HG02763 (cell line): ENCODE measurements around the gene CHST3.

Experiments used
- ATAC-seq: cut with Tn5 transposase; IDR thresholded peaks from one replicate; pipeline ENCODE4 v1.9.1; 2021; ENCODE audit warnings: mild to moderate bottlenecking, moderate library complexity; ENCODE audit not compliant: unreplicated experiment

Gene CHST3

GRCh38 chr10:72009425-72010081 is 45.4 kb downstream of the CHST3 start:
- ATAC-seq = no peak

- ATAC-seq = no peak
Measured at GRCh38 chr10:72010234-72010973, 46.2 kb downstream of the CHST3 start.

GRCh38 chr10:72011016-72011415 is 46.8 kb downstream of the CHST3 start:
- no peak for ATAC-seq

GRCh38 chr10:72011468-72011867 is 47.3 kb downstream of the CHST3 start:
- ATAC-seq = no peak

GRCh38 chr10:72011976-72012512 is 47.8 kb downstream of the CHST3 start:
- no peak for ATAC-seq

GRCh38 chr10:72012796-72013195 is 48.6 kb downstream of the CHST3 start:
- ATAC-seq = no peak

- no peak for ATAC-seq
Measured at GRCh38 chr10:72013202-72013945, 49.2 kb downstream of the CHST3 start.

GRCh38 chr10:72014197-72014596 is 50.0 kb downstream of the CHST3 start:
- no peak for ATAC-seq

- ATAC-seq = no peak
Measured at GRCh38 chr10:72014785-72015480, 50.7 kb downstream of the CHST3 start.

GRCh38 chr10:72015841-72016240 is 51.6 kb downstream of the CHST3 start:
- ATAC-seq = no peak

- ATAC-seq = no peak
Measured at GRCh38 chr10:72016608-72017300, 52.6 kb downstream of the CHST3 start.

GRCh38 chr10:72019085-72019876 is 55.1 kb downstream of the CHST3 start:
- no peak for ATAC-seq

- ATAC-seq = no peak
Measured at GRCh38 chr10:72020914-72021809, 57.0 kb downstream of the CHST3 start.

GRCh38 chr10:72022228-72022627 is 58.0 kb downstream of the CHST3 start:
- ATAC-seq = no peak

- ATAC-seq = no peak
Measured at GRCh38 chr10:72024596-72024995, 60.4 kb downstream of the CHST3 start.

- ATAC-seq = no peak
Measured at GRCh38 chr10:72025400-72025799, 61.2 kb downstream of the CHST3 start.

GRCh38 chr10:72025832-72026231 is 61.6 kb downstream of the CHST3 start:
- no peak for ATAC-seq

- no peak for ATAC-seq
Measured at GRCh38 chr10:72026278-72027111, 62.3 kb downstream of the CHST3 start.
